GM12878 (cell line): ENCODE results near the gene THADA. TPM values are rescaled to one million over a fixed set of nuclear protein-coding genes. Genes with fewer than 3 reads are reported as not detected.

Source experiments
- ATAC-seq: fragments of 200-7000 bp; cut with Tn5 transposase; 3 replicates; pipeline ENCODE4 v1.9.1; 2020; ENCODE audit warnings: mild to moderate bottlenecking, moderate library complexity
- BruUV-seq: library from RNA; stranded (reverse); fragments of 400-500 nt; replicated peaks from 2 replicates; lab custom pipeline; 2021; lab: Mats Ljungman, UMichigan
- CTCF ChIA-PET: fragments of 300-600 bp; sonication (Branson Sonifier 250); formaldehyde crosslinking; extraction: SDS; loops from one replicate; lab custom pipeline; 2021; ENCODE audit warnings: inconsistent platforms; lab: Yijun Ruan, JAX
- POLR2A ChIA-PET: fragments of 350-600 bp; formaldehyde crosslinking; extraction: SDS; loops from one replicate; lab custom pipeline; 2021; ENCODE audit warnings: inconsistent platforms; lab: Charles Lee
- RAD21 ChIA-PET: fragments of 300-600 bp; sonication (Branson Sonifier 250); formaldehyde crosslinking; loops from one replicate; lab custom pipeline; 2023; ENCODE audit warnings: antibody characterized with exemption; ENCODE audit not compliant: unreplicated experiment; lab: Charles Lee
- SMC1A ChIA-PET: fragments of 300-600 bp; sonication (Branson Sonifier 250); formaldehyde crosslinking; loops from one replicate; lab custom pipeline; 2023; ENCODE audit not compliant: unreplicated experiment, uncharacterized antibody; lab: Charles Lee
- DNase-seq: peaks from one replicate; pipeline ENCODE4 v3.0.0-alpha.2; 2011; ENCODE audit warnings: low read depth, low spot score
- FAIRE-seq: peaks from 3 replicates; lab custom pipeline; 2011; peaks lifted over from hg19 to GRCh38; lab: Jason Lieb, UNC
- H2AFZ ChIP-seq: 2 replicates; pipeline ENCODE4 v1.6.0; 2011; ENCODE audit warnings: low read depth, low read length, control low read depth; ENCODE audit not compliant: control insufficient read depth
- H3K27ac ChIP-seq: 2 replicates; pipeline ENCODE4 v1.5.1; 2011; ENCODE audit warnings: control low read depth; ENCODE audit not compliant: control insufficient read depth, insufficient read depth
- H3K27me3 ChIP-seq, 2 experiments: replicated peaks in 1 of 2; 2 replicates each; pipeline versions ENCODE4 v1.6.0 to v1.6.1; 2011; ENCODE audit warnings: low read length in 1 of 2; ENCODE audit not compliant: control insufficient read depth in 2 of 2, insufficient read depth in 2 of 2
- H3K36me3 ChIP-seq, 2 experiments: 2 replicates each; pipeline ENCODE4 v1.5.1; 2011; ENCODE audit warnings: low read length in 1 of 2; ENCODE audit not compliant: control insufficient read depth in 2 of 2, insufficient read depth in 2 of 2
- H3K4me1 ChIP-seq: 2 replicates; pipeline ENCODE4 v1.6.1; 2011; ENCODE audit warnings: mild to moderate bottlenecking, low read length, moderate library complexity, mixed read lengths; ENCODE audit not compliant: control insufficient read depth, insufficient read depth
- H3K4me2 ChIP-seq: 2 replicates; pipeline ENCODE4 v1.6.0; 2011; ENCODE audit warnings: control low read depth; ENCODE audit not compliant: control insufficient read depth, insufficient read depth
- H3K4me3 ChIP-seq: fragments of 200-600 bp; sonication (generic); 2 replicates; pipeline ENCODE4 v1.5.1; 2016
- H3K79me2 ChIP-seq: 2 replicates; pipeline ENCODE4 v1.6.0; 2011; ENCODE audit warnings: low read length; ENCODE audit not compliant: control insufficient read depth, insufficient read depth
- H3K9ac ChIP-seq: 2 replicates; pipeline ENCODE4 v1.8.0; 2011; ENCODE audit warnings: low read length, control low read depth, mixed read lengths; ENCODE audit not compliant: control insufficient read depth, insufficient read depth
- H3K9me3 ChIP-seq: replicated peaks from 3 replicates; pipeline ENCODE4 v1.5.1; 2011; ENCODE audit warnings: mild to moderate bottlenecking, low read length; ENCODE audit not compliant: control insufficient read depth, insufficient read depth
- H4K20me1 ChIP-seq: 2 replicates; pipeline ENCODE4 v1.6.0; 2011; ENCODE audit not compliant: control insufficient read depth, insufficient read depth
- CEBPB ChIP-seq, 2 experiments: fragments of 150-350 bp in 1 of 2; IDR thresholded peaks; 2 replicates each; pipeline ENCODE4 v1.6.1; 2012 to 2014; ENCODE audit warnings: low read depth in 2 of 2, low read length in 2 of 2, borderline replicate concordance in 1 of 2, inconsistent platforms in 1 of 2
- ETV6 ChIP-seq, 2 experiments: fragments of 450-650 bp in 1 of 2; IDR thresholded peaks in 1 of 2; conservative IDR thresholded peaks in 1 of 2; 2 replicates each; pipeline ENCODE4 v1.6.1; 2014; ENCODE audit warnings: antibody characterized with exemption in 1 of 2, borderline replicate concordance in 1 of 2, low read depth in 1 of 2, mild to moderate bottlenecking in 1 of 2, moderate library complexity in 1 of 2
- FOS ChIP-seq: IDR thresholded peaks from 3 replicates; pipeline ENCODE4 v1.6.1; 2011; ENCODE audit warnings: borderline replicate concordance; ENCODE audit not compliant: insufficient read length; ENCODE audit errors: extremely low read depth
- NKRF ChIP-seq: fragments of 450-650 bp; conservative IDR thresholded peaks from 2 replicates; pipeline ENCODE4 v1.6.1; 2017; ENCODE audit warnings: mild to moderate bottlenecking, moderate library complexity
- NRF1 ChIP-seq: conservative IDR thresholded peaks from 2 replicates; pipeline ENCODE4 v1.6.1; 2011; ENCODE audit warnings: mild to moderate bottlenecking, low read depth, low read length, improper control_type of control experiment
- PKNOX1 ChIP-seq: fragments of 450-650 bp; IDR thresholded peaks from 2 replicates; pipeline ENCODE4 v1.6.1; 2016; ENCODE audit warnings: mild to moderate bottlenecking
- RELB ChIP-seq: fragments of 450-650 bp; IDR thresholded peaks from 2 replicates; pipeline ENCODE4 v1.6.1; 2017; ENCODE audit warnings: low read depth, mild to moderate bottlenecking, moderate library complexity
- SMC3 ChIP-seq: IDR thresholded peaks from 2 replicates; pipeline ENCODE4 v1.6.1; 2011; ENCODE audit warnings: low read length, improper control_type of control experiment, borderline replicate concordance
- SRF ChIP-seq, 2 experiments: IDR thresholded peaks; 2 replicates each; pipeline ENCODE4 v1.6.1; 2011; ENCODE audit warnings: low read depth in 2 of 2, low read length in 2 of 2, mild to moderate bottlenecking in 1 of 2, moderate library complexity in 1 of 2
- USF2 ChIP-seq: IDR thresholded peaks from 2 replicates; pipeline ENCODE4 v1.6.1; 2011; ENCODE audit warnings: low read depth, low read length, improper control_type of control experiment, borderline replicate concordance
- WGBS: methylation state at CpG from one replicate; pipeline ENCODE4 v1.1.6; 2016; ENCODE audit warnings: low lambda C conversion rate; ENCODE audit not compliant: insufficient replicate concordance, insufficient coverage; ENCODE audit errors: missing lambda C conversion rate; 5-methylcytosine and 5-hydroxymethylcytosine counted together
- in situ Hi-C: fragments of 300-500 bp; cut with MboI; formaldehyde crosslinking; loops from 9 replicates; pipeline ENCODE4 v1.14.3; 2018; ENCODE audit warnings: mixed read lengths
- intact Hi-C: fragments of 100-400 bp; cut with micrococcal nuclease; formaldehyde crosslinking; loops from one replicate; pipeline ENCODE4 v1.14.2; 2022; ENCODE audit not compliant: unreplicated experiment
- polyA plus RNA-seq, 11 experiments: library from polyadenylated mRNA; depleted of rRNA in 4 of 11; unstranded in 6 of 11; stranded (reverse) in 5 of 11; fragments of >200 nt; fragmentation: Nextera tagmentation in 4 of 11; fragmentation: Illumina TruSeq in 1 of 11; extraction: Ambion mirVana in 4 of 11; extraction: Trizol in 1 of 11; gene quantifications; 1 replicate in 1 of 11; 2 replicates in 10 of 11; pipeline versions ENCODE4 v1.2.1 to v1.2.3, GENCODE V29; 2011 to 2016; ENCODE audit warnings: inconsistent platforms in 2 of 11, missing spikeins in 2 of 11, low read depth in 1 of 11
- total RNA-seq, 4 experiments: library from RNA; depleted of rRNA in 3 of 4; stranded (reverse); fragments of >200 nt in 3 of 4; fragmentation: Illumina TruSeq in 1 of 4; extraction: Trizol in 1 of 4; gene quantifications; 2 replicates each; pipeline versions ENCODE4 v1.2.1 to v1.2.3, GENCODE V29; 2013 to 2021

Gene THADA
- total and polyA plus RNA-seq, 10 of the 15 experiments (the other 5 are each of a cell fraction or from before 2014, with no cell fraction given), result 14.6 to 33.2 (median 23.2) TPM

- no peak for TF ChIP-seq FOS
- TF ChIP-seq PKNOX1, result no peak
These were observed 147.1 kb downstream of the THADA start (continued) for GRCh38 chr2:43448822-43449110.

DNA sequence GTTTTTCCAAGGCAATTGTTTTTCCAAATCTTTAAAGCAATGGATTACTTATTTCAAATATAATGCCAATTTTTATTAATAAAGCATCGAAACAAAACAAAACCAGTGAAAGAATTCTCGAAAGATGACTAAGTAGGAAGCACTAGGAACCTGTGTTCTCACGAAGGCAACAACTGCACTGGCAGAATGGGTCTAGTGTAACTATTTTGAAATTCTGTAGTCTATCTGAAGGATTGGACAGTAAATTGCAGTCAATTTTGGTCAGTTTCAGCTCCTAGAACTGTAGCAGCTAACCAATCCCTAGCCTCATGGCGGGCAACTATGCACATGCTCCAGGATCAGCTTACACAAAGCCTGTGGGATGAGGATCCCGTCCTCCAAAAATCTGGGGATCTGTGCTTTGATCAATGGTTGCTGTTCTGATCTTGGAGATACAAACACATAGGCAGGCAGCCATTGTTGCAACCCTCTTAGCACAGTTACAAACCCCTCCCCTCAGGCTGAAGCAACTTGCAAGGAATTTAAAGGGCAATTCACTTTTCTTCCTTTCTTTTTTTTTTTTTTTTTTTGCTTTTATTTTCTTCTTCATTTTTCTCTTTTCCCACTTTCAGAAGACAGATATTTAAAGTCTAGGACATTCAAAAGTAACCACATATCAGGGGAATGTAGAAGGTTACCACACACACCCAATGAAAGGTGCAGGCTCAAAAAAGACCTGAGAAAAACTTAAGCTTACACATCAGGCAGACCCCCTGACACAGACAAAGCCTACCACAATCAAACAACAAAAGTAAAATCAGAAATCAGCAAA, 147.6 kb downstream of the THADA start:
- CTCF ChIA-PET, result no interaction called here
- no peak overlapping the region for H3K4me3 ChIP-seq
- TF ChIP-seq ETV6 (conservative IDR thresholded peaks at IDR 0.05 in 1 of 2, IDR thresholded peaks at IDR 0.05 in 1 of 2; ENCODE audit: borderline replicate concordance in 1 of 2, low read depth in 1 of 2), result no peak
- TF ChIP-seq SRF (IDR thresholded peaks at IDR 0.05; ENCODE audit: low read depth in 2 of 2, low read length in 2 of 2), result no peak
- no peak for TF ChIP-seq NRF1
- TF ChIP-seq USF2, result no peak
- no peak for TF ChIP-seq CEBPB (IDR thresholded peaks at IDR 0.05; ENCODE audit: borderline replicate concordance in 1 of 2, low read depth in 2 of 2, low read length in 2 of 2)
- no peak for TF ChIP-seq RELB
- no peak for TF ChIP-seq SMC3
- TF ChIP-seq NKRF, result no peak
- TF ChIP-seq, all 136 proteins: peak for 0
- intact Hi-C loops (no loop called here), in situ Hi-C loops (no loop called here)
- Histone ChIP-seq H3K79me2 (no peaks in the 10 kb centered on the region), H3K27me3 (no peaks in the 10 kb centered on the region), H2AFZ (no peak overlapping the region), H3K36me3 (peaks cover 0 to 5% of the 10 kb centered on the region in 2 experiments; a peak in 1 of 4 replicates), H3K4me2 (no peak overlapping the region), H3K27ac (no peak overlapping the region), H3K4me1 (no peaks in the 10 kb centered on the region), H3K9ac (no peak overlapping the region), H3K9me3 (no peaks in the 10 kb centered on the region; the same call in 2 of the 3 replicates), H4K20me1 (no peaks in the 10 kb centered on the region)
- ATAC-seq (no peak), DNase-seq (no peak), FAIRE-seq (no peak)
- ChIA-PET SMC1A (interaction anchor here (0.6 to 1.0 kb wide), 2 partner anchors 22 to 109 kb away, joined by 3 read pairs; no protein-coding TSS in a partner anchor), RAD21 (interaction anchor here (1.8 kb wide), 1 partner anchor 21 kb away, joined by 6 read pairs; no protein-coding TSS in a partner anchor), POLR2A (no interaction called here)
- BruUV-seq, result no TSS peak
- 97% methylated on average over 5 of the region's 5 CpGs for WGBS
